Body of pancreas (tissue), 4 donors: Measurements from ENCODE around the gene TMC7. TPM values are rescaled to one million over a fixed set of nuclear protein-coding genes. Genes with fewer than 3 reads are reported as not detected.
"Not testable (repeated sequence)": the region's sequence is repeated elsewhere in the genome, so short reads cannot be mapped to it uniquely, and the experiment has no call there.

ENCODE experiments used
- ATAC-seq: fragments of 150-250 bp; one replicate; pipeline ENCODE4 v1.9.1; 2016
- DNase-seq, 4 donors: peaks; one replicate each; pipeline ENCODE4 v3.0.0-alpha.2; 2019
- H3K27ac ChIP-seq, 4 donors: fragments of 200-600 bp; sonication (generic); 1 replicate in 3 of 4; 2 replicates in 1 of 4; pipeline versions ENCODE4 v1.5.1 to v1.6.1; 2016 to 2019; ENCODE audit warnings: mild to moderate bottlenecking in 1 of 4, mixed read lengths in 1 of 4, moderate library complexity in 1 of 4
- H3K27me3 ChIP-seq, 2 donors: fragments of 200-600 bp; sonication (generic); one replicate each; pipeline ENCODE4 v1.6.0; 2016; ENCODE audit warnings: mild to moderate bottlenecking in 1 of 2
- H3K36me3 ChIP-seq, 2 donors: fragments of 200-600 bp; sonication (generic); replicated peaks in 1 of 2; 2 replicates each; pipeline ENCODE4 v1.5.1; 2016; ENCODE audit warnings: low read depth in 2 of 2; ENCODE audit not compliant: insufficient read depth in 1 of 2
- H3K4me1 ChIP-seq: fragments of 200-600 bp; sonication (generic); one replicate; pipeline ENCODE4 v1.6.0; 2016
- H3K4me3 ChIP-seq, 2 donors: fragments of 200-600 bp; sonication (generic); 1 replicate in 1 of 2; 2 replicates in 1 of 2; pipeline ENCODE4 v1.5.1; 2016 to 2019
- H3K9me3 ChIP-seq, 3 donors: fragments of 200-600 bp; sonication (generic); 1 replicate in 2 of 3; 2 replicates in 1 of 3; pipeline ENCODE4 v1.5.1; 2016
- POLR2A ChIP-seq, 3 donors: fragments of 450-650 bp; IDR thresholded peaks; one replicate each; pipeline ENCODE4 v1.6.1; 2016; ENCODE audit warnings: antibody characterized with exemption in 3 of 3, mild to moderate bottlenecking in 2 of 3
- WGBS, 2 donors: methylation state at CpG; one replicate each; pipeline ENCODE4 v1.1.5; 2017; 5-methylcytosine and 5-hydroxymethylcytosine counted together
- intact Hi-C: fragments of 100-400 bp; cut with DNase I; formaldehyde crosslinking; loops from one replicate; pipeline ENCODE4 v1.15.1; 2023
- total RNA-seq, 2 donors: library from RNA; depleted of rRNA; stranded (reverse); fragments of >200 nt; gene quantifications; one replicate each; pipeline ENCODE4 v1.1.0, GENCODE V29; 2016
- TF ChIP-seq, protein P1 (sequence below), 7 experiments: fragments of 450-650 bp in 4 of 7; fragments of 200-600 bp in 3 of 7; sonication (generic) in 3 of 7; IDR thresholded peaks; one replicate each; pipeline ENCODE4 v1.5.1; 2016 to 2019; ENCODE audit warnings: antibody characterized with exemption in 7 of 7

TMC7 gene
- total RNA-seq, 2 donors from 2014 or later = 0.33 to 0.78 TPM

DNA sequence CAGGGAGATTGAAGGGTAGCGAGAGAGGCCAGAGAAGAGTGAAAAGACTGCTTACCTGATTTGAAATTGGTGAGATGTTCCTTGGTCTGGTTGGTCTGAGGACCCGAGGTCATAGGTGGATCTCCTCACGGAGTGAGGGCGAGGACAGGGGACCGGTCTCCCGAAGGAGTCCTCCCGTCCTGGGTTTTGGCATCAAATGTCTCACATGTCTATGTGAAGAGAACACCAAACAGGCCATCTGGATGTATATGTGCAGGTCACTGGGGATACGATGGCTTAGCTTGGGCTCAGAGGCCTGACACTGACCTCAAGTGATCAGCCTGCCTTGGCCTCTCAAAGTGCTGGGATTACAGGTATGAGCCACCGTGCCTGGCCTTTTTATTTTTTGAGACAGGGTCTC, 13.3 kb downstream of the TMC7 start:
- not testable (repeated sequence) for H3K27ac ChIP-seq
- 84 to 95% methylated on average over 9 of the region's 9 CpGs for WGBS, 2 donors

DNA sequence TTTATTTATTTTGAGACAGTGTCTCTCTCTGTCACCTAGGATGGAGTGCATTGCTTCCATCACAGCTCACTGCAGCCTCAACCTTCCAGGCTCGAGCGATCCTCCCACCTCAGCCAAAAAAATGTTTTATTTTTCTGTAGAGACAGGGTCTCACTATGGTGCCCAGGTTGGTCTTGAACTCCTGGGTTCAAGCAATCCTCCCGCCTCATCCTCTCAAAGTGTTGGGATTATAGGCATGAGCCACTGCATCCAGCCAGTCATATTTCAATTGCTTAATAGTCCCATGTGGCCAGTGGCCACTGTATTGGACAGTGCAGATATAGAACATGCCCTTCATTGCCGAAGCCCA, 15.3 kb downstream of the TMC7 start:
- intact Hi-C loops = no loop called here
- 89 to 92% methylated on average over 4 of the region's 4 CpGs for WGBS, 2 donors
- DNase-seq (no peak), ATAC-seq (no peak)
- peaks cover 4% of the 10 kb centered on the region for H3K4me1 ChIP-seq
- TF ChIP-seq POLR2A (IDR thresholded peaks at IDR 0.05) = no peak
- TF ChIP-seq, protein P1, sequence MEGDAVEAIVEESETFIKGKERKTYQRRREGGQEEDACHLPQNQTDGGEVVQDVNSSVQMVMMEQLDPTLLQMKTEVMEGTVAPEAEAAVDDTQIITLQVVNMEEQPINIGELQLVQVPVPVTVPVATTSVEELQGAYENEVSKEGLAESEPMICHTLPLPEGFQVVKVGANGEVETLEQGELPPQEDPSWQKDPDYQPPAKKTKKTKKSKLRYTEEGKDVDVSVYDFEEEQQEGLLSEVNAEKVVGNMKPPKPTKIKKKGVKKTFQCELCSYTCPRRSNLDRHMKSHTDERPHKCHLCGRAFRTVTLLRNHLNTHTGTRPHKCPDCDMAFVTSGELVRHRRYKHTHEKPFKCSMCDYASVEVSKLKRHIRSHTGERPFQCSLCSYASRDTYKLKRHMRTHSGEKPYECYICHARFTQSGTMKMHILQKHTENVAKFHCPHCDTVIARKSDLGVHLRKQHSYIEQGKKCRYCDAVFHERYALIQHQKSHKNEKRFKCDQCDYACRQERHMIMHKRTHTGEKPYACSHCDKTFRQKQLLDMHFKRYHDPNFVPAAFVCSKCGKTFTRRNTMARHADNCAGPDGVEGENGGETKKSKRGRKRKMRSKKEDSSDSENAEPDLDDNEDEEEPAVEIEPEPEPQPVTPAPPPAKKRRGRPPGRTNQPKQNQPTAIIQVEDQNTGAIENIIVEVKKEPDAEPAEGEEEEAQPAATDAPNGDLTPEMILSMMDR (IDR thresholded peaks at IDR 0.05) = no peak
- no peak overlapping the region for H3K27ac ChIP-seq
- H3K9me3 ChIP-seq = no peaks in the 10 kb centered on the region
- no peaks in the 10 kb centered on the region for H3K27me3 ChIP-seq
- no peaks in the 10 kb centered on the region for H3K36me3 ChIP-seq
- no peak overlapping the region for H3K4me3 ChIP-seq

More for the DNA sequence above, 13.3 kb downstream of the TMC7 start:
- intact Hi-C loops, H3K27me3 ChIP-seq, H3K36me3 ChIP-seq, H3K4me1 ChIP-seq, DNase-seq, ATAC-seq, H3K4me3 ChIP-seq, H3K9me3 ChIP-seq: not testable (repeated sequence)

DNA sequence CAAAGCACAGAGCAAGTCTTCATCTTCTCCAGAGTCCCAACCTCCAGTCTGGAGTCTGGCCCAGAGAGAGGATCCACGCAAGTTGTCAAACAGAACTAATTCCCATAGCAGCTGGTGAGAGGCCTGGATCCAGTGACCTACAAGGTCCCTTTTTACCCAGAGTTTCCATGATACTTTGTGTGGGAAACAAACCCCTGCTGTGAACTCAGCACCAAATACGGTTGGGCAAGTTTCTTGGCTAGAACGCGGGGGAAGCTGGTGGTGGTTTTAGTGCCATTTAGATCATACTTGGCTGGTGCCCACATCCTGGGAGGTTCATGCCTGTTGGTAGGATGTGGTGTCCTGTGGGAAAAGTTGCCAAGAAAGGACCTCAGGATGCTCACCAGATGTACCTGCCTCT, 18.1 kb downstream of the TMC7 start:
- Histone ChIP-seq H3K36me3 (no peaks in the 10 kb centered on the region), H3K27me3 (no peaks in the 10 kb centered on the region), H3K27ac (peak overlapping the region in 1 of 4 donors; percentile 27), H3K9me3 (no peaks in the 10 kb centered on the region), H3K4me1 (peaks cover 4% of the 10 kb centered on the region), H3K4me3 (no peak overlapping the region)
- TF ChIP-seq, protein P1 (IDR thresholded peaks at IDR 0.05) = no peak
- no peak for TF ChIP-seq POLR2A (IDR thresholded peaks at IDR 0.05)
- peak; percentile 49 for ATAC-seq
- intact Hi-C loops = no loop called here
- 64 to 69% methylated on average over 4 of the region's 4 CpGs for WGBS, 2 donors
- peak; percentile 14 to 43 (median 20) for DNase-seq

DNA sequence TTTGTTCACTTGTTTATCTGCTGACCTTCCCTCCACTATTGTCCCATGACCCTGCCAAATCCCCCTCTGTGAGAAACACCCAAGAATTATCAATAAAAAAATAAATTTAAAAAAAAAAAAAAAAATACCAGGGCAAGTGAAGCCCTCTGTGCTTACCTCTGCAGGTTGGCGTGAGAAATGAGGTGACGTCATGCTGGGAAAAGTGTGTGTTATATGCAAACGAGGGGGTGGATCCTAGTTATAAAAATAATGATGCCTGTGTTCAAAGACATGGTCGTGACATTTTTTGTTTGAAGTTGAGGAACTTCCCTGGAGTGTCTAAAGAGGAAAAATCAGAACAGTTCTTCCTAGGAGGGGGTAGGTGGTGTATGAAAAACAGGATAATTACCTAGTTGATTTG, 20.2 kb downstream of the TMC7 start:
- intact Hi-C loops = no loop called here
- no peaks in the 10 kb centered on the region for H3K36me3 ChIP-seq
- no peak overlapping the region for H3K27ac ChIP-seq
- H3K27me3 ChIP-seq = no peaks in the 10 kb centered on the region
- ATAC-seq (no peak), DNase-seq (no peak)
- no peaks in the 10 kb centered on the region for H3K9me3 ChIP-seq
- H3K4me3 ChIP-seq = no peak overlapping the region
- TF ChIP-seq, protein P1 (IDR thresholded peaks at IDR 0.05) = no peak
- TF ChIP-seq POLR2A (IDR thresholded peaks at IDR 0.05) = no peak
- peaks cover 4% of the 10 kb centered on the region for H3K4me1 ChIP-seq
- whole genome bisulfite sequencing, 2 donors = 58 to 70% methylated on average over 4 of the region's 4 CpGs

DNA sequence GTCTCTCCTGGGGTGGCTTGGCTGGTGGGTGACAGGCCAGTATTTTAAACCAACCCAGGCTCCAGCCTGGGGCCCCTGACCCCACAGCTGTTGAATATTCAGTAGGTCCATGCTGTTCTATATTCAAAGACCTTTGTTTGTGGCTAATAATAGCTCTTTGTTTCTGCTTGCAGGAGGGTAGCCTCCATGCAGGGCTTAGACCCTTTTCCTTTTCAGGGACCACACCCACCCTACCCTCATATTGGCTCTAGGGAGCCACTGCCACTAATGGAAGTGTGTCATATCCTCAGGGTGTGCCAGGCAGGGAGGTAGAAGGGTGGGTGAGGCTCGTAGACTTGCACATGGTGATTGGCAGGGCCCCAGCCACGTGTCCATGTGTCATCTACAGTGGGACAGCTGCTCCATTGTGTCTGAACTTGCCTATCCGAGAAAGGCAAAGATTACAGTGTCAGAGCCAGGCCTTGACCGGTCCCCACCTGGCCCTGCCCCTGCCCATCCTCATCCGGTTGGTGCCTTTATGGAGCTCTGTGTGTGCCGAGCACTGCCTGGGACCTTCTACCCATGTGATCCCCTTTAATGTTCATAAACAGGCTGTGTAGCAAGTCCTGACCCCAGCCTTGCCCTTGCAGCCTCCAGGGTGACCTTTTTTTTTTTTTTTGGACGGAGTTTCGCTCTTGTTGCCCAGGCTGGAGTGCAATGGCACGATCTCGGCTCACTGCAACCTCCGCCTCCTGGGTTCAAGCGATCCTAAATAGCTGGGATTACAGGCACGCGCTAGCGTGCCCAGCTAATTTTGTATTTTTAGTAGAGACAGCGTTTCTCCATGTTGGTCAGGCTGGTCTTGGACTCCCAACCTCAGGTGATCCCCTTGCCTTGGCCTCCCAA, 22.1 kb downstream of the TMC7 start:
- H3K36me3 ChIP-seq = no peaks in the 10 kb centered on the region
- peak in 3 of 4 donors; percentile 8 to 22 (median 8) for DNase-seq
- peaks cover 4% of the 10 kb centered on the region for H3K4me1 ChIP-seq
- no peak overlapping the region for H3K27ac ChIP-seq
- no peaks in the 10 kb centered on the region for H3K9me3 ChIP-seq
- H3K4me3 ChIP-seq = no peak overlapping the region
- ATAC-seq = no peak
- WGBS, 2 donors = 80 to 81% methylated on average over 16 of the region's 16 CpGs
- H3K27me3 ChIP-seq = no peaks in the 10 kb centered on the region
- TF ChIP-seq, protein P1 (IDR thresholded peaks at IDR 0.05) = no peak
- no peak for TF ChIP-seq POLR2A (IDR thresholded peaks at IDR 0.05)
- intact Hi-C loops = no loop called here
